Measurements from ENCODE around the gene WDR36. TPM values are rescaled to one million over a fixed set of nuclear protein-coding genes. Genes with fewer than 3 reads are reported as not detected.

WDR36 gene
- total RNA-seq, 1 experiment from 2014 or later = 53.6 TPM

GRCh38 chr5:111115229-111115628, 23.1 kb downstream of the WDR36 start:
- RAD21 ChIA-PET (ENCODE audit: low non-redundant PET in 1 of 2, low total read pairs in 2 of 2, uncharacterized antibody in 2 of 2, unreplicated experiment in 2 of 2) = no interaction called here
- Histone ChIP-seq H3K27ac (ENCODE audit: low read depth, low read length) (no peak overlapping the region), H3K79me2 (ENCODE audit: insufficient read depth, low read length) (peaks cover 45% of the 10 kb centered on the region; the same call in 1 of the 2 replicates), H3K4me1 (ENCODE audit: control insufficient read depth in 1 of 2, insufficient read depth in 2 of 2, low read length in 2 of 2) (no peaks in the 10 kb centered on the region), H3K27me3 (ENCODE audit: insufficient read depth, low read length) (no peaks in the 10 kb centered on the region), H3K9me2 (ENCODE audit: insufficient read depth) (no peaks in the 10 kb centered on the region), H3K4me2 (ENCODE audit: low read length) (no peak overlapping the region), H4K20me1 (ENCODE audit: insufficient read depth) (no peaks in the 10 kb centered on the region; the same call in 1 of the 2 replicates), H3K9me3 (ENCODE audit: control insufficient read depth in 1 of 2, insufficient read depth in 1 of 2, low read depth in 1 of 2, low read length in 2 of 2) (no peaks in the 10 kb centered on the region), H3K4me3 (replicated peaks in 1 of 2; ENCODE audit: low read depth in 1 of 2, low read length in 2 of 2) (no peak overlapping the region), H3K9ac (ENCODE audit: low read length) (no peak overlapping the region), H2AFZ (ENCODE audit: low read depth, low read length, poor library complexity, severe bottlenecking) (no peak overlapping the region), H3K36me3 (ENCODE audit: control insufficient read depth in 1 of 2, insufficient read depth in 2 of 2, low read length in 2 of 2) (peaks cover 32 to 47% of the 10 kb centered on the region in 2 experiments)
- no TSS peak for BruUV-seq (replicated peaks)
- ATAC-seq (no peak), DNase-seq (ENCODE audit: low read depth, low spot score) (no peak)
- POLR2A ChIA-PET = no interaction called here
- TF ChIP-seq SRF (IDR thresholded peaks at IDR 0.05; ENCODE audit: low read depth) (no peak), MAX (IDR thresholded peaks at IDR 0.05) (no peak), ELF1 (IDR thresholded peaks at IDR 0.05; ENCODE audit: borderline replicate concordance, low read depth) (no peak), POLR2AphosphoS5 (IDR thresholded peaks at IDR 0.05; ENCODE audit: low read depth, low read length) (no peak), CTCF (IDR thresholded peaks at IDR 0.05 in 2 of 3, conservative IDR thresholded peaks at IDR 0.05 in 1 of 3; ENCODE audit: borderline replicate concordance in 1 of 3, insufficient read depth in 1 of 3, low read depth in 2 of 3, low read length in 2 of 3) (no peak), CBX3 (IDR thresholded peaks at IDR 0.05; ENCODE audit: low read depth) (no peak), FOSL1 (IDR thresholded peaks at IDR 0.05; ENCODE audit: low read depth) (no peak), EZH2 (IDR thresholded peaks at IDR 0.05) (no peak), REST (IDR thresholded peaks at IDR 0.05; ENCODE audit: low read depth) (no peak), RAD21 (IDR thresholded peaks at IDR 0.05; ENCODE audit: low read depth) (no peak), SIN3A (IDR thresholded peaks at IDR 0.05; ENCODE audit: low read depth) (no peak), JUND (IDR thresholded peaks at IDR 0.05) (no peak), CEBPB (IDR thresholded peaks at IDR 0.05; ENCODE audit: low read depth) (no peak), YY1 (IDR thresholded peaks at IDR 0.05; ENCODE audit: extremely low read depth, insufficient replicate concordance, low read depth, low read length) (no peak), SP1 (IDR thresholded peaks at IDR 0.05; ENCODE audit: low read depth) (no peak), EGR1 (IDR thresholded peaks at IDR 0.05; ENCODE audit: low read depth) (no peak), ZFX (IDR thresholded peaks at IDR 0.05) (no peak), TCF7L2 (IDR thresholded peaks at IDR 0.05; ENCODE audit: borderline replicate concordance, extremely low read depth, insufficient read depth, insufficient read length) (no peak), ZNF274 (IDR thresholded peaks at IDR 0.05; ENCODE audit: low read depth, low read length) (no peak)
- TF ChIP-seq, protein P1, sequence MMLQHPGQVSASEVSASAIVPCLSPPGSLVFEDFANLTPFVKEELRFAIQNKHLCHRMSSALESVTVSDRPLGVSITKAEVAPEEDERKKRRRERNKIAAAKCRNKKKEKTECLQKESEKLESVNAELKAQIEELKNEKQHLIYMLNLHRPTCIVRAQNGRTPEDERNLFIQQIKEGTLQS (IDR thresholded peaks at IDR 0.05) = no peak
- intact Hi-C loops (cut with micrococcal nuclease) = no loop called here
- CTCF ChIA-PET = no interaction called here
